Activated CD8-positive, alpha-beta memory T cell treated with anti-CD3 and anti-CD28 coated beads for 36 hours (primary cell): ENCODE data around the gene TMTC1. TPM values are rescaled to one million over a fixed set of nuclear protein-coding genes. Genes with fewer than 3 reads are reported as not detected.

Source experiments
- CTCF ChIA-PET: fragments of 350-600 bp; sonication (Branson Sonifier 250); formaldehyde crosslinking; loops from one replicate; lab custom pipeline; 2021; ENCODE audit warnings: antibody characterized with exemption; lab: Charles Lee
- POLR2A ChIA-PET: fragments of 350-600 bp; sonication (Branson Sonifier 250); formaldehyde crosslinking; loops from one replicate; lab custom pipeline; 2021; ENCODE audit warnings: antibody characterized with exemption; lab: Charles Lee
- total RNA-seq, 2 experiments: library from RNA; stranded (reverse); gene quantifications; one replicate each; pipeline ENCODE4 v1.2.3, GENCODE V29; 2021

Gene TMTC1
- total RNA-seq, 2 experiments from 2014 or later, result not detected

DNA sequence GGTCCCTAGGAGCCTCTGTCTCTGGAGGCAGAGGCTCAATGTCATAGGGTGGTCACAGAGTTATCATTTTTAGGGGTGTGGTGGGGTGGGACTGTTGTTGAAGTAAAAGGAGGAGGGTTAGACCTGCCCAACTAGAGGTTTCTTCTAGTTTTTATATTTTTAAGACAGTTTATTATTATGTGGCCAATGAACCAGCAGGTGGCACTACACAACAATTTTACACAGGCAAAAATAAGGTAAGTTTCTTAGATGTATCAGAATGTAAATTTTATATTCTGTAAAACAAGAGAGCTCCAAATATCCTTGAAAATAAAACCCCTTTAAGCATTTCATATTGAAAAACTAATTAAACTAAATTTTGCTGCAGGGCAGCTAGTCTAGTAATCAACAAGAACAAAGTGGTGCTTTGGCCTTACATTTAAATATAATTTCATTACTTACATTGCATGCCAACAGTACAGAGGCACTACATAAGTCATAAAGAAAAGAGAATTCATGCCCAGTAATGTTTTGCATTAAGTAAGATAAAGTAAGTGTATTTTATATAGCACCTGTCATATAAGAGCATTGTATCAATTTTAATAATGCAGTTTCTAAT lies 264.1 kb downstream of the TMTC1 start:
- ChIA-PET POLR2A (no interaction called here), CTCF (interaction anchor here (0.7 kb wide), 1 partner anchor 1718 kb away, joined by 3 read pairs; no protein-coding TSS in a partner anchor)

DNA sequence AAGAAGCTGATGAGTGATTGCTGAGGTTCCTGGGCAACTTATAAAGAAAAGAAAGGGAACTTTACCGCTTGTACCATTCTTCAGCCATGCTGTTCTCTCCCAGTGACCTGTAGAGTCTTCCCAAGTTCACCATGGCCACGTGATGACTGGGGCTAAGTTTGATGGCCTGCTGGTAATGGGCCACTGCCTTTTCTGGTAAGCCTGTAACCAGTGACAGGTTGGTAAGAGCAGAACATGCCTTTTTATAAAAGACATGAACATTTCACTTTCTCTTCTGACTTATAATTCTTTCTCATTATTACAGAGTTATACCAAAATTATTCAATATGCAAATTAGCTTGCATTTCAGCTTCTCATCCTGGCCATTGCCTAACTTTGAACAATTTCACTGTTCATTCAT lies 265.3 kb downstream of the TMTC1 start:
- ChIA-PET CTCF (no interaction called here), POLR2A (no interaction called here)

DNA sequence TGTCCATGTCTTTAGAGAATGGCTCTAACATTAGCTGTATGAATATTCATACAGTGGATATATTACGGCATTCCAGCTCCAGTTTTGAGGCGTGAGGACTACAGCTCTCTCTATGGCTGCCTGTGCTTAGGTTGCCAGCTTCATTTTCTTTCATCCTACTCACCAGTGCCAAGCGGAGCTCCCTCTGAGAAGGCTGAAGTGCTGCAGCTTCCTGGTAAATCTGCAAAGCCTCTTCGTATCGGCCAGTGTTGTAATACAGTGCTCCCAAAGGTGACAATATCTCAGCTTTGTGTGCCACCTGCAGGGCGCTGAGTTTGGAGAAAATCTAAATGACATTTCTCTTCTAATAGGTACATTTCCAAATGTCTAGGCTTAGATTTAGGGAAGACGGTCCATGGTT lies 266.5 kb downstream of the TMTC1 start:
- ChIA-PET POLR2A (no interaction called here), CTCF (no interaction called here)

DNA sequence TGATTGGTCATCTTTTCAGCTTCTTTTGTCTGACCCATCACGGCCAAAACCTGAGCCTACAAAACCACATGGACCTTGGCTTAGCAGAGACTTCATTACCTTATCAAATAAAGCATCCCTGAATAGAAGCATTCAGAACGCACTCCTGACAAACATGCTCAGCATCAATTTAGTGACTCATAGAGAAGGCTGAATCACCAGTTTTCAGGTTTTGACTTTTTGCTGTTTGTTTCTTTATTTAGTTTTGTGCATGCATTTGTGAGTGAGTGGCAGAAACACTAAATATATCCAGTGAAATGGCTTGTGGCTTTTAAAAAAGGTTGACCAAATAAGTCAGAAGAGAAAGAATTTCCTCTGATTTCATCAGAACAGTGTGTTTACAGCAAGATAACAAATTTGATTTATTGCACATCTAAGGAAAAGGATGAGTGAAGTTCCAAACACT lies 267.3 kb downstream of the TMTC1 start:
- ChIA-PET POLR2A (no interaction called here), CTCF (no interaction called here)

DNA sequence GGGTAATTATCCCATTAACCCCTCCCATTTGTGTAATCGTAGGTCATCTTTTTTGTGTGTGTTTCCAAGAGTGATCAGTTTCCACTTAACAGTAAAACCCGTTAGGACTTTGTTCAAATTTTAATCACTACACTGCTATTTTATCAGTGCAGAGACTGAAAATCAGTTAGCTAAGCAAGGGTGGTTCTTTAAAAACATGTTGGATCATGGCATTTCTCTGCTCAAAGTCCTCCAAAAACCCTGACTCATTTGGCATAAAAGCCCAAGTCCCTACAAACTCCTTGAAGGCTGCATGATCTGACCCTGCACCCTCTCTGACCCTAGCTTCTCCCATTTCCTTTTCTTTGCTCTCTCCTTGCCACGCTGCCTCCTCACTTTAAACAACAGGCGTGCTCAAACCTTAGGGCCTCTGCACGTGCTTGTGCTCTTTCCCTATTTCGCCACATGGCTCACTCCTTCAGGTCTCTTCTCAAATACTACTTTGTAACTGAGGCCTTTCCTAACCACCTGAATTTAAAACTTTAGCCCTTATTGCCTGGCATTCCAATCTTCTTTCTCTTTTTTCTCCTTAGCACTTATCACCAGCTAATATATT lies 273.1 kb downstream of the TMTC1 start:
- ChIA-PET CTCF (no interaction called here), POLR2A (no interaction called here)

- POLR2A ChIA-PET, result no interaction called here
- CTCF ChIA-PET, result no interaction called here
Measured at GRCh38 chr12:29509503-29509902, 274.2 kb downstream of the TMTC1 start.

- CTCF ChIA-PET, result no interaction called here
- POLR2A ChIA-PET, result no interaction called here
Measured at GRCh38 chr12:29508949-29509348, 274.8 kb downstream of the TMTC1 start.

- ChIA-PET CTCF (no interaction called here), POLR2A (no interaction called here)
Measured at GRCh38 chr12:29505122-29505521, 278.6 kb downstream of the TMTC1 start.

- POLR2A ChIA-PET, result no interaction called here
- CTCF ChIA-PET, result no interaction called here
Measured at GRCh38 chr12:29503283-29503682, 280.5 kb downstream of the TMTC1 start.

DNA sequence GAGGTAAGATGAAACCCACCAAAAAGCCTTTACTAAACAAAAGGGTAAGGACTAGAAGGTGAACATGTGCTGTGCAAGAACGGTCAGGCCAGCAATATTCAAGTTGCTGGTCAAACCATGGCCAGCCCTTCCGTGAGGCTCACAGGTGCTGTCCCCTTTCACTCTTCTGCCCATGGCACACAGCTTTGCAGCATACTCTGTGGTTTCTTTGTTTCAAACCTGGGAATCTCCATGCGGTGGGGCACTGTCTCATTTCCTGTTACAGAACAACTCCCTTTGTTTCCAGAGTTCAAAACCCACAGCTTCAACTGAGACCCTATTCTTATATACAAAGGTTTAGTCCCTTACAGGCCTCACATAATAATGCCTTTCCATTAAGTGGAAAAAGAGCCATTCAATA lies 284.5 kb downstream of the TMTC1 start:
- ChIA-PET CTCF (no interaction called here), POLR2A (no interaction called here)

DNA sequence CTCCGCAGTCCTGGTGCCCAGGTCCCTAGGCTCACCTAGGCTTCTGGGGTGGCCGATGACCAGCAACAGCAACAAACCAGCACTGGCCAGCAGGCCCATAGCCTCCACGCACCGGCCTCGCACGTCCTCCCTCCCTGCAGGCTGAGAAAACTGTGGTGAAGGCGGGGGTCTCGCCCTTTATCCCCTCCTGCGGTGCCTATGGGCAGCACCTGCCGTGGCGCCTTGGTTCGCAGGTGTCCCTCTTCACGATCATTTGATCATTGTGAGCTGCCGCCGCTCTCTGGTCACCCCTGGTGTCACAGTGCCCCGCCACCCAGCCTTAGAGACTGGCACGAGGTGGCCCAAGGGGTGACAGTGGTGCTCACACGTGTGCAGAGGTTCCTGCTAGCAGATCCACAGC lies 286.2 kb downstream of the TMTC1 start, which contains the start of gene OVCH1:
Gene OVCH1 (minus strand): TSS at position 99 of the 400 bp plus-strand sequence. CDS start 0 bp downstream, at position 99.
- ChIA-PET CTCF (no interaction called here), POLR2A (no interaction called here)

DNA sequence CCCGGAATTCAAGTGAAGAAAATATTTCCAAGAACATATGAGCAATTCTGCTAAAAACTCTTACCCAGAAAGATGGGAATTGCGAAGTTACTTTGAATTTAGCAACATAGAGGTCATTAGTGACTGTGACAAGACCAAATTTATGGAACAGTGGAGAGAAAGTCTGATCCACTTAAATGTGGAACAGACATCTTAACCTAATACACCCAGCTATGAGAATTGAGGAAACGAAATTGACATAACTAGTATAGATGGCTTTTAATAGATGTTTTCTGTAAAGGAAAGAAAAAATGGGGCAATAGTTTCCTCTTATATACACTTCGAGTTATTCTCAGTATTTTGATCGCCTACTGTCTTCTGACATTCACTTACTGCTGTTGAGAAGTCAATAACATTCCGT lies 290.9 kb downstream of the TMTC1 start:
- CTCF ChIA-PET, result no interaction called here

DNA sequence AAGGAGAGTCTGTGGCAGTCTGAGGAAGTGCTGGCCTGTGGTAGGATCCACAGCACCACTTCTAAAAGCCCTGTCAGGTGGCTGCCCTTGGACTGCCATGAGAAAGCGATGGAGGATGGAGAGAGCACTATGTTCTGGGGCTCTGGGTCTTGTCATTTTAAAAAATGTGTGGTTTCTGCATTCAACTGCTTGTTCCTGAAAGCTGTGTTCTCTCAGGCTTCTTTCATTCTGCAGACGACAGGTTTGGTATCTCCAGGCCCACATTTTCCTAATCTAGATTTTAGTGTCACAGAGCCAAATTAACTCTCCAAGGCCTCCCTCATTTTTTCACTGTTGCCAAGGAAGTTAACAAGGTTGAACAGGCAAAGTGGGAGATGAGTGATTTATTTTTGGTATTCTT lies 296.8 kb downstream of the TMTC1 start:
- ChIA-PET POLR2A (no interaction called here), CTCF (no interaction called here)

More for the DNA sequence above, 290.9 kb downstream of the TMTC1 start:
- POLR2A ChIA-PET, result no interaction called here

GRCh38 chr12:29463198-29463597 lies 320.5 kb downstream of the TMTC1 start:
- ChIA-PET CTCF (no interaction called here), POLR2A (no interaction called here)

DNA sequence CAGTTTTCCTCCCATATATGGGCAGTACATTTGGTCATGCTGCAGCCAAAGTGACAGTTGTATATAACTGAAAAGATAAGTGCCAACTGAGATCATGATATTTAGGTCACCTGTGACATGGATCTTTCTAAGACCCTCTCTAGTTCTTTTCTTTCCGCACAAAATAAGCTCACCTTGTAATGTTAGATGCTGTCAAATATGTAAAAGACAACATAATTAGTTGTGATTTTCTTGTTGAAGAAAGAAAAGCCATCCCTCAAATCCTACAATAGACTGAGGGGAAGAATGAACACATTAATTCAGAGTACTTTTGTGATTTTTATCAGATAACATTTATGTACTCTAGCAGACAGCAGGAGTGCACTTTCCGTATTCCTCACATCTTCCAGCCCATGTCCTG lies 323.7 kb downstream of the TMTC1 start:
- ChIA-PET POLR2A (no interaction called here), CTCF (no interaction called here)

- ChIA-PET POLR2A (interaction anchor here (0.6 kb wide), 1 partner anchor 89 kb away, joined by 3 read pairs; no protein-coding TSS in a partner anchor), CTCF (no interaction called here)
Measured at GRCh38 chr12:29455087-29455486, 328.7 kb downstream of the TMTC1 start.

DNA sequence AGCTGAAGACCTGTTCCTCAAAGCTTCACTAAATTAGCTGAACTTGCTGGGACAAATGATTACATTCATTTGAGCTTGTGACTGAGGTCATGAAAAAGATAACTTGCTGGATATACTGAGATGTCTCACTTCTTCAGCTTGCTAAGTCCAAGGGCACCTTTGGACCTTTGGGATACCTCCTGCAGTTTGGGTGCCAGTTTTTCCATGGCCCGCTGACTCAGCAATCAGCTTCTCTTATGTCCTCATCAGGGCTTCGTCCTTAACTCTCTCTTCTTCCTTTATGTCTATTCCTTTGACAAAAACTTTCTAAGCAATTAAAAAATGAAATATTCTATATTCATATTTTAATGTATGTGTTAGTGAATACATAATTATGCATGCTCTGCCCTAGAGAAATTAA lies 331.9 kb downstream of the TMTC1 start:
- CTCF ChIA-PET, result no interaction called here

More for the DNA sequence above, 331.9 kb downstream of the TMTC1 start:
- POLR2A ChIA-PET, result no interaction called here
